GM12878 (cell line): ENCODE measurements around the gene FEM1B. TPM values are rescaled to one million over a fixed set of nuclear protein-coding genes. Genes with fewer than 3 reads are reported as not detected.

ENCODE experiments used
- ATAC-seq: fragments of 200-7000 bp; cut with Tn5 transposase; 3 replicates; pipeline ENCODE4 v1.9.1; 2020; ENCODE audit warnings: mild to moderate bottlenecking, moderate library complexity
- BruUV-seq: library from RNA; stranded (reverse); fragments of 400-500 nt; replicated peaks from 2 replicates; lab custom pipeline; 2021; lab: Mats Ljungman, UMichigan
- CTCF ChIA-PET: fragments of 300-600 bp; sonication (Branson Sonifier 250); formaldehyde crosslinking; extraction: SDS; loops from one replicate; lab custom pipeline; 2021; ENCODE audit warnings: inconsistent platforms; lab: Yijun Ruan, JAX
- POLR2A ChIA-PET: fragments of 350-600 bp; formaldehyde crosslinking; extraction: SDS; loops from one replicate; lab custom pipeline; 2021; ENCODE audit warnings: inconsistent platforms; lab: Charles Lee
- RAD21 ChIA-PET: fragments of 300-600 bp; sonication (Branson Sonifier 250); formaldehyde crosslinking; loops from one replicate; lab custom pipeline; 2023; ENCODE audit warnings: antibody characterized with exemption; ENCODE audit not compliant: unreplicated experiment; lab: Charles Lee
- SMC1A ChIA-PET: fragments of 300-600 bp; sonication (Branson Sonifier 250); formaldehyde crosslinking; loops from one replicate; lab custom pipeline; 2023; ENCODE audit not compliant: unreplicated experiment, uncharacterized antibody; lab: Charles Lee
- DNase-seq: peaks from one replicate; pipeline ENCODE4 v3.0.0-alpha.2; 2011; ENCODE audit warnings: low read depth, low spot score
- FAIRE-seq: peaks from 3 replicates; lab custom pipeline; 2011; peaks lifted over from hg19 to GRCh38; lab: Jason Lieb, UNC
- H2AFZ ChIP-seq: 2 replicates; pipeline ENCODE4 v1.6.0; 2011; ENCODE audit warnings: low read depth, low read length, control low read depth; ENCODE audit not compliant: control insufficient read depth
- H3K27ac ChIP-seq: 2 replicates; pipeline ENCODE4 v1.5.1; 2011; ENCODE audit warnings: control low read depth; ENCODE audit not compliant: control insufficient read depth, insufficient read depth
- H3K27me3 ChIP-seq, 2 experiments: replicated peaks in 1 of 2; 2 replicates each; pipeline versions ENCODE4 v1.6.0 to v1.6.1; 2011; ENCODE audit warnings: low read length in 1 of 2; ENCODE audit not compliant: control insufficient read depth in 2 of 2, insufficient read depth in 2 of 2
- H3K36me3 ChIP-seq, 2 experiments: 2 replicates each; pipeline ENCODE4 v1.5.1; 2011; ENCODE audit warnings: low read length in 1 of 2; ENCODE audit not compliant: control insufficient read depth in 2 of 2, insufficient read depth in 2 of 2
- H3K4me1 ChIP-seq: 2 replicates; pipeline ENCODE4 v1.6.1; 2011; ENCODE audit warnings: mild to moderate bottlenecking, low read length, moderate library complexity, mixed read lengths; ENCODE audit not compliant: control insufficient read depth, insufficient read depth
- H3K4me2 ChIP-seq: 2 replicates; pipeline ENCODE4 v1.6.0; 2011; ENCODE audit warnings: control low read depth; ENCODE audit not compliant: control insufficient read depth, insufficient read depth
- H3K4me3 ChIP-seq: fragments of 200-600 bp; sonication (generic); 2 replicates; pipeline ENCODE4 v1.5.1; 2016
- H3K79me2 ChIP-seq: 2 replicates; pipeline ENCODE4 v1.6.0; 2011; ENCODE audit warnings: low read length; ENCODE audit not compliant: control insufficient read depth, insufficient read depth
- H3K9ac ChIP-seq: 2 replicates; pipeline ENCODE4 v1.8.0; 2011; ENCODE audit warnings: low read length, control low read depth, mixed read lengths; ENCODE audit not compliant: control insufficient read depth, insufficient read depth
- H3K9me3 ChIP-seq: replicated peaks from 3 replicates; pipeline ENCODE4 v1.5.1; 2011; ENCODE audit warnings: mild to moderate bottlenecking, low read length; ENCODE audit not compliant: control insufficient read depth, insufficient read depth
- H4K20me1 ChIP-seq: 2 replicates; pipeline ENCODE4 v1.6.0; 2011; ENCODE audit not compliant: control insufficient read depth, insufficient read depth
- BCL11A ChIP-seq: IDR thresholded peaks from 2 replicates; pipeline ENCODE4 v1.6.1; 2011; ENCODE audit warnings: low read depth, low read length
- HDGF ChIP-seq: fragments of 450-650 bp; IDR thresholded peaks from 2 replicates; pipeline ENCODE4 v1.6.1; 2016; ENCODE audit warnings: antibody characterized with exemption
- PML ChIP-seq: IDR thresholded peaks from 2 replicates; pipeline ENCODE4 v1.6.1; 2012; ENCODE audit warnings: low read length, inconsistent platforms
- SREBF1 ChIP-seq: IDR thresholded peaks from 2 replicates; pipeline ENCODE4 v1.6.1; 2012; ENCODE audit warnings: mild to moderate bottlenecking, low read length
- SRF ChIP-seq, 2 experiments: IDR thresholded peaks; 2 replicates each; pipeline ENCODE4 v1.6.1; 2011; ENCODE audit warnings: low read depth in 2 of 2, low read length in 2 of 2, mild to moderate bottlenecking in 1 of 2, moderate library complexity in 1 of 2
- TCF3 ChIP-seq: IDR thresholded peaks from 2 replicates; pipeline ENCODE4 v1.6.1; 2012; ENCODE audit warnings: low read depth, mild to moderate bottlenecking, low read length, borderline replicate concordance; ENCODE audit not compliant: insufficient read depth
- ZZZ3 ChIP-seq: IDR thresholded peaks from 2 replicates; pipeline ENCODE4 v1.6.1; 2011; ENCODE audit warnings: low read depth; ENCODE audit not compliant: control insufficient read depth, insufficient read length
- WGBS: methylation state at CpG from one replicate; pipeline ENCODE4 v1.1.6; 2016; ENCODE audit warnings: low lambda C conversion rate; ENCODE audit not compliant: insufficient replicate concordance, insufficient coverage; ENCODE audit errors: missing lambda C conversion rate; 5-methylcytosine and 5-hydroxymethylcytosine counted together
- in situ Hi-C: fragments of 300-500 bp; cut with MboI; formaldehyde crosslinking; loops from 9 replicates; pipeline ENCODE4 v1.14.3; 2018; ENCODE audit warnings: mixed read lengths
- intact Hi-C: fragments of 100-400 bp; cut with micrococcal nuclease; formaldehyde crosslinking; loops from one replicate; pipeline ENCODE4 v1.14.2; 2022; ENCODE audit not compliant: unreplicated experiment
- polyA plus RNA-seq, 11 experiments: library from polyadenylated mRNA; depleted of rRNA in 4 of 11; unstranded in 6 of 11; stranded (reverse) in 5 of 11; fragments of >200 nt; fragmentation: Nextera tagmentation in 4 of 11; fragmentation: Illumina TruSeq in 1 of 11; extraction: Ambion mirVana in 4 of 11; extraction: Trizol in 1 of 11; gene quantifications; 1 replicate in 1 of 11; 2 replicates in 10 of 11; pipeline versions ENCODE4 v1.2.1 to v1.2.3, GENCODE V29; 2011 to 2016; ENCODE audit warnings: inconsistent platforms in 2 of 11, missing spikeins in 2 of 11, low read depth in 1 of 11
- total RNA-seq, 4 experiments: library from RNA; depleted of rRNA in 3 of 4; stranded (reverse); fragments of >200 nt in 3 of 4; fragmentation: Illumina TruSeq in 1 of 4; extraction: Trizol in 1 of 4; gene quantifications; 2 replicates each; pipeline versions ENCODE4 v1.2.1 to v1.2.3, GENCODE V29; 2013 to 2021
- TF ChIP-seq, protein P1 (sequence below): fragments of 450-650 bp; conservative IDR thresholded peaks from 2 replicates; pipeline ENCODE4 v1.6.1; 2017; ENCODE audit warnings: mild to moderate bottlenecking, moderate library complexity
- TF ChIP-seq, protein P2 (sequence below): fragments of 450-650 bp; IDR thresholded peaks from 2 replicates; pipeline ENCODE4 v1.6.1; 2017; ENCODE audit warnings: antibody characterized with exemption, mild to moderate bottlenecking, moderate library complexity

FEM1B gene
- total and polyA plus RNA-seq, 10 of the 15 experiments (the other 5 are each of a cell fraction or from before 2014, with no cell fraction given): 5.5 to 61.1 (median 18.2) TPM

DNA sequence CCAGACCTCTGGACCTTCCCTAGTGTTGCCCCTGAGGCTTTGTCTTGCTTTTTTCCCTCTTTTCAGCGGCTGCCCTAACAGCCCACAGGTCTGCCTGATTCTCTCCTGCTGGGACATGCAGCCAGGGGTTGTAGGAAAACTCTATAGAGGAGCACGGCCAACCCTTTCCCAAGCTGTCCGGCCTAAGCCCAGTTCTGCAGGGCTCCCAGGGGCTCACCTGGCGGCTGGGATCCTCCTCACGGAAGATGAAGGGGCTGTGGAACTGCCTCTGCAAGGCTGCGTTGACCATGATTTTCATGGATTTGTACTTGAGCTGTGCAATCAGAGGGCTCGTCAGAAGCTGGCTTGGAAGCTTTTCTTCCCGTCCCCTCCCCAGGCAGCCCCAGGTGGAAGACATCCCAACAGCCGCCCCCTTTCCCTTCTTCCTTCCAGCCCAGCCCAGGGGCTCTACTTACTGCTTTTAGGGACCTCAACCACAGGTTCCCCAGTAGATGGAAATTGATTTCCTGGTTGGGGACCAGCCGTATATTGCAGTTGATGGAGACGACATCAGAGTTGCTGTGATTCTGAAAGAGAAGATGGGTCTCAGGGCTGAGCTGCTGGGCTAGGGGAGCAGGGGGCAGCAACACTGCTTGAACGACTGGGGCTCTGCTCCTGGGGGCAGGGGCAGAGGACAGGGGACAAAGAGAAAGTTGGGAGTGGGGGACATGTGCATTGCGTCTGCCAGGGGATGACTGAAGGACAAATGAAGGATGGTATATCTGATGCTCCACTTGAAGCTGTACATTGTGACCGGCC, 29.8 kb downstream of the FEM1B start:
- H3K27me3 ChIP-seq: no peaks in the 10 kb centered on the region
- 40% methylated on average over 14 of the region's 14 CpGs for WGBS
- H3K9ac ChIP-seq: no peak overlapping the region
- DNase-seq: no peak
- CTCF ChIA-PET: interaction anchor here (0.8 to 6.0 kb wide), 32 partner anchors 8 to 618 kb away, joined by 3 to 114 read pairs (median 6); partner anchors contain the start of gene FEM1B
- peaks cover 4% of the 10 kb centered on the region for H3K4me1 ChIP-seq
- POLR2A ChIA-PET: interaction anchor here (0.6 kb wide), 1 partner anchor 24 kb away, joined by 4 read pairs; no protein-coding TSS in a partner anchor
- no peak overlapping the region for H3K4me2 ChIP-seq
- FAIRE-seq: no peak
- SMC1A ChIA-PET: interaction anchor here (0.6 to 2.6 kb wide), 10 partner anchors 10 to 233 kb away, joined by 3 to 30 read pairs (median 4); no protein-coding TSS in a partner anchor
- no peaks in the 10 kb centered on the region for H3K36me3 ChIP-seq
- no peak for TF ChIP-seq BCL11A
- TF ChIP-seq, protein P1, sequence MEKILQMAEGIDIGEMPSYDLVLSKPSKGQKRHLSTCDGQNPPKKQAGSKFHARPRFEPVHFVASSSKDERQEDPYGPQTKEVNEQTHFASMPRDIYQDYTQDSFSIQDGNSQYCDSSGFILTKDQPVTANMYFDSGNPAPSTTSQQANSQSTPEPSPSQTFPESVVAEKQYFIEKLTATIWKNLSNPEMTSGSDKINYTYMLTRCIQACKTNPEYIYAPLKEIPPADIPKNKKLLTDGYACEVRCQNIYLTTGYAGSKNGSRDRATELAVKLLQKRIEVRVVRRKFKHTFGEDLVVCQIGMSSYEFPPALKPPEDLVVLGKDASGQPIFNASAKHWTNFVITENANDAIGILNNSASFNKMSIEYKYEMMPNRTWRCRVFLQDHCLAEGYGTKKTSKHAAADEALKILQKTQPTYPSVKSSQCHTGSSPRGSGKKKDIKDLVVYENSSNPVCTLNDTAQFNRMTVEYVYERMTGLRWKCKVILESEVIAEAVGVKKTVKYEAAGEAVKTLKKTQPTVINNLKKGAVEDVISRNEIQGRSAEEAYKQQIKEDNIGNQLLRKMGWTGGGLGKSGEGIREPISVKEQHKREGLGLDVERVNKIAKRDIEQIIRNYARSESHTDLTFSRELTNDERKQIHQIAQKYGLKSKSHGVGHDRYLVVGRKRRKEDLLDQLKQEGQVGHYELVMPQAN: no peak
- no TSS peak for BruUV-seq
- H3K79me2 ChIP-seq: no peaks in the 10 kb centered on the region
- RAD21 ChIA-PET: interaction anchor here (0.6 to 2.3 kb wide), 12 partner anchors 26 to 368 kb away, joined by 3 to 57 read pairs (median 4); partner anchors contain the start of gene FEM1B
- H3K27ac ChIP-seq: no peak overlapping the region
- no peak overlapping the region for H3K4me3 ChIP-seq
- H3K9me3 ChIP-seq: no peaks in the 10 kb centered on the region
- no peak for ATAC-seq
- H4K20me1 ChIP-seq: no peaks in the 10 kb centered on the region
- in situ Hi-C loops (no loop called here), intact Hi-C loops (loop anchor here (2.0 to 5.0 kb wide), 3 partner anchors 245 to 570 kb away; no protein-coding TSS in a partner anchor)
- H2AFZ ChIP-seq: no peak overlapping the region

DNA sequence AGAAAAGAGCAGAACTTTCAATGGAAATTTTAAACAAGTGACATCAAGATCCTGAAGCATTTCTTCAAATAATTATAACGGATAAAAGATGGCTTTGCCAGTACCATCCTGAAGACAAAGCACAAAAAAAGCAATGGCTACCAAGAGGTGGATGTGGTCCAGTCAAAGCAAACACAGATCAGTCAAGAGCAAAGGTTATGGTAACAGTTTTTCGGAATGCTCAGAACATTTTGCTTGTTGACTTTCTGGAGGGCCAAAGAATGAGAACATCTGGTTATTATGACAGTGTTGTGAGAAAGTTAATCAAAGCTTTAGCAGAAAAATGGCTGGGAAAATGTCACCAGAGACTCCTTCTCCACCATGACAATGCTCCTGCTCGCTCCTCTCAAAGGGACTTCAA, 31.5 kb downstream of the FEM1B start:
- Histone ChIP-seq H2AFZ (no peak overlapping the region), H3K4me2 (no peak overlapping the region), H3K9ac (no peak overlapping the region), H3K27ac (no peak overlapping the region), H3K27me3 (no peaks in the 10 kb centered on the region), H3K36me3 (no peaks in the 10 kb centered on the region), H3K4me3 (no peak overlapping the region), H3K4me1 (peaks cover 4% of the 10 kb centered on the region), H3K79me2 (no peaks in the 10 kb centered on the region), H4K20me1 (no peaks in the 10 kb centered on the region), H3K9me3 (no peaks in the 10 kb centered on the region)
- CTCF ChIA-PET: interaction anchor here (0.7 kb wide), 1 partner anchor 25 kb away, joined by 4 read pairs; no protein-coding TSS in a partner anchor
- intact Hi-C loops: loop anchor here (5.0 kb wide), 2 partner anchors 243 to 568 kb away; no protein-coding TSS in a partner anchor
- no peak for DNase-seq
- RAD21 ChIA-PET: no interaction called here
- SMC1A ChIA-PET: no interaction called here
- 41% methylated on average over 3 of the region's 3 CpGs for WGBS
- FAIRE-seq: no peak
- BruUV-seq: no TSS peak
- in situ Hi-C loops: no loop called here
- POLR2A ChIA-PET: no interaction called here
- ATAC-seq: no peak
- TF ChIP-seq PML: no peak
- no peak for TF ChIP-seq TCF3
- TF ChIP-seq ZZZ3: no peak
- no peak for TF ChIP-seq SRF (IDR thresholded peaks at IDR 0.05; ENCODE audit: low read depth in 2 of 2, low read length in 2 of 2)
- TF ChIP-seq SREBF1: no peak
- no peak for TF ChIP-seq HDGF
- TF ChIP-seq, protein P2, sequence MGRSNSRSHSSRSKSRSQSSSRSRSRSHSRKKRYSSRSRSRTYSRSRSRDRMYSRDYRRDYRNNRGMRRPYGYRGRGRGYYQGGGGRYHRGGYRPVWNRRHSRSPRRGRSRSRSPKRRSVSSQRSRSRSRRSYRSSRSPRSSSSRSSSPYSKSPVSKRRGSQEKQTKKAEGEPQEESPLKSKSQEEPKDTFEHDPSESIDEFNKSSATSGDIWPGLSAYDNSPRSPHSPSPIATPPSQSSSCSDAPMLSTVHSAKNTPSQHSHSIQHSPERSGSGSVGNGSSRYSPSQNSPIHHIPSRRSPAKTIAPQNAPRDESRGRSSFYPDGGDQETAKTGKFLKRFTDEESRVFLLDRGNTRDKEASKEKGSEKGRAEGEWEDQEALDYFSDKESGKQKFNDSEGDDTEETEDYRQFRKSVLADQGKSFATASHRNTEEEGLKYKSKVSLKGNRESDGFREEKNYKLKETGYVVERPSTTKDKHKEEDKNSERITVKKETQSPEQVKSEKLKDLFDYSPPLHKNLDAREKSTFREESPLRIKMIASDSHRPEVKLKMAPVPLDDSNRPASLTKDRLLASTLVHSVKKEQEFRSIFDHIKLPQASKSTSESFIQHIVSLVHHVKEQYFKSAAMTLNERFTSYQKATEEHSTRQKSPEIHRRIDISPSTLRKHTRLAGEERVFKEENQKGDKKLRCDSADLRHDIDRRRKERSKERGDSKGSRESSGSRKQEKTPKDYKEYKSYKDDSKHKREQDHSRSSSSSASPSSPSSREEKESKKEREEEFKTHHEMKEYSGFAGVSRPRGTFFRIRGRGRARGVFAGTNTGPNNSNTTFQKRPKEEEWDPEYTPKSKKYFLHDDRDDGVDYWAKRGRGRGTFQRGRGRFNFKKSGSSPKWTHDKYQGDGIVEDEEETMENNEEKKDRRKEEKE: no peak
